ENCODE measurements around the gene TRIM63. TPM values are rescaled to one million over a fixed set of nuclear protein-coding genes. Genes with fewer than 3 reads are reported as not detected.

Gene TRIM63
- total and polyA plus RNA-seq, 2 experiments from 2014 or later: 29.4 to 32.8 TPM

GRCh38 chr1:26092422-26092821, 25.0 kb upstream of the TRIM63 start:
- Histone ChIP-seq H3K27ac (peak overlapping the region; percentile 98), H3K4me1 (ENCODE audit: low read depth) (peaks cover 34% of the 10 kb centered on the region), H3K36me3 (no peaks in the 10 kb centered on the region), H3K4me3 (no peak overlapping the region), H3K9me3 (ENCODE audit: low read depth) (no peaks in the 10 kb centered on the region), H3K27me3 (no peaks in the 10 kb centered on the region)
- no peak for DNase-seq (ENCODE audit: low read depth in 1 of 2, low spot score in 1 of 2)
- no peak for TF ChIP-seq CTCF (IDR thresholded peaks at IDR 0.05; ENCODE audit: low read depth, low read length)

GRCh38 chr1:26090893-26091292, 23.5 kb upstream of the TRIM63 start:
- no peaks in the 10 kb centered on the region for H3K27me3 ChIP-seq
- TF ChIP-seq CTCF (IDR thresholded peaks at IDR 0.05; ENCODE audit: low read depth, low read length): no peak
- no peak overlapping the region for H3K27ac ChIP-seq
- DNase-seq (ENCODE audit: low read depth in 1 of 2, low spot score in 1 of 2): no peak
- H3K9me3 ChIP-seq (ENCODE audit: low read depth): no peaks in the 10 kb centered on the region
- H3K4me1 ChIP-seq (ENCODE audit: low read depth): peaks cover 28% of the 10 kb centered on the region
- H3K36me3 ChIP-seq: no peaks in the 10 kb centered on the region
- no peak overlapping the region for H3K4me3 ChIP-seq

- H3K4me3 ChIP-seq: no peak overlapping the region
- TF ChIP-seq CTCF (IDR thresholded peaks at IDR 0.05; ENCODE audit: low read depth, low read length): no peak
- no peak overlapping the region for H3K27ac ChIP-seq
- H3K27me3 ChIP-seq: no peaks in the 10 kb centered on the region
- peaks cover 17% of the 10 kb centered on the region for H3K4me1 ChIP-seq (ENCODE audit: low read depth)
- no peak for DNase-seq (ENCODE audit: low read depth in 1 of 2, low spot score in 1 of 2)
- H3K9me3 ChIP-seq (ENCODE audit: low read depth): no peaks in the 10 kb centered on the region
- H3K36me3 ChIP-seq: no peaks in the 10 kb centered on the region
Observed at GRCh38 chr1:26089125-26089524, 21.7 kb upstream of the TRIM63 start.

GRCh38 chr1:26084844-26085243, 17.4 kb upstream of the TRIM63 start:
- Histone ChIP-seq H3K36me3 (no peaks in the 10 kb centered on the region), H3K4me3 (no peak overlapping the region), H3K27me3 (no peaks in the 10 kb centered on the region), H3K9me3 (ENCODE audit: low read depth) (no peaks in the 10 kb centered on the region), H3K4me1 (ENCODE audit: low read depth) (peaks cover 15% of the 10 kb centered on the region), H3K27ac (no peak overlapping the region)
- no peak for TF ChIP-seq CTCF (IDR thresholded peaks at IDR 0.05; ENCODE audit: low read depth, low read length)
- no peak for DNase-seq (ENCODE audit: low read depth in 1 of 2, low spot score in 1 of 2)

- Histone ChIP-seq H3K27me3 (no peaks in the 10 kb centered on the region), H3K27ac (no peak overlapping the region), H3K9me3 (ENCODE audit: low read depth) (no peaks in the 10 kb centered on the region), H3K36me3 (no peaks in the 10 kb centered on the region), H3K4me1 (ENCODE audit: low read depth) (peaks cover 23% of the 10 kb centered on the region), H3K4me3 (no peak overlapping the region)
- no peak for TF ChIP-seq CTCF (IDR thresholded peaks at IDR 0.05; ENCODE audit: low read depth, low read length)
- DNase-seq (ENCODE audit: low read depth in 1 of 2, low spot score in 1 of 2): no peak
Observed at GRCh38 chr1:26084091-26084561, 16.7 kb upstream of the TRIM63 start.

GRCh38 chr1:26083208-26083607, 15.8 kb upstream of the TRIM63 start:
- TF ChIP-seq CTCF (IDR thresholded peaks at IDR 0.05; ENCODE audit: low read depth, low read length): no peak
- no peaks in the 10 kb centered on the region for H3K9me3 ChIP-seq (ENCODE audit: low read depth)
- no peaks in the 10 kb centered on the region for H3K36me3 ChIP-seq
- peaks cover 31% of the 10 kb centered on the region for H3K4me1 ChIP-seq (ENCODE audit: low read depth)
- DNase-seq (ENCODE audit: low read depth in 1 of 2, low spot score in 1 of 2): peak in 1 of 2 donors; percentile 26
- H3K4me3 ChIP-seq: no peak overlapping the region
- no peaks in the 10 kb centered on the region for H3K27me3 ChIP-seq
- peak overlapping the region; percentile 52 for H3K27ac ChIP-seq
